H1 (cell line): ENCODE measurements around the gene MRPL4.
A peak's percentile ranks its signal among the peaks of the same experiment; 100 is the strongest.

ENCODE experiments used
- EZH2 ChIP-seq: fragments of 200-600 bp; sonication (generic); IDR thresholded peaks from 2 replicates; pipeline ENCODE4 v1.7.1; 2012; ENCODE audit warnings: low read depth, mild to moderate bottlenecking, moderate library complexity, low read length, inconsistent platforms; ENCODE audit not compliant: severe bottlenecking
- POLR2A ChIP-seq, 2 experiments: IDR thresholded peaks; 1 replicate in 1 of 2; 2 replicates in 1 of 2; pipeline ENCODE4 v1.6.1; 2011; ENCODE audit warnings: low read depth in 2 of 2, low read length in 2 of 2, mild to moderate bottlenecking in 2 of 2; ENCODE audit errors: control extremely low read depth in 1 of 2
- RFX5 ChIP-seq: IDR thresholded peaks from 2 replicates; pipeline ENCODE4 v1.6.1; 2011; ENCODE audit warnings: low read depth, low read length, improper control_type of control experiment, borderline replicate concordance
- YY1 ChIP-seq: IDR thresholded peaks from 2 replicates; pipeline ENCODE4 v1.6.1; 2011; ENCODE audit warnings: low read depth, mild to moderate bottlenecking, low read length
- TF ChIP-seq, protein P1 (sequence below), 3 experiments: IDR thresholded peaks; 1 replicate in 2 of 3; 2 replicates in 1 of 3; pipeline versions ENCODE4 v1.5.1 to v1.6.1; 2011; ENCODE audit warnings: low read length in 3 of 3, mild to moderate bottlenecking in 3 of 3, inconsistent platforms in 2 of 3, low read depth in 1 of 3, moderate library complexity in 1 of 3; ENCODE audit not compliant: insufficient read depth in 1 of 3; ENCODE audit errors: control extremely low read depth in 1 of 3

- TF ChIP-seq RFX5: no peak
- TF ChIP-seq POLR2A (IDR thresholded peaks at IDR 0.05; ENCODE audit: control extremely low read depth in 1 of 2, low read depth in 2 of 2, low read length in 2 of 2): no peak
- TF ChIP-seq, protein P1, sequence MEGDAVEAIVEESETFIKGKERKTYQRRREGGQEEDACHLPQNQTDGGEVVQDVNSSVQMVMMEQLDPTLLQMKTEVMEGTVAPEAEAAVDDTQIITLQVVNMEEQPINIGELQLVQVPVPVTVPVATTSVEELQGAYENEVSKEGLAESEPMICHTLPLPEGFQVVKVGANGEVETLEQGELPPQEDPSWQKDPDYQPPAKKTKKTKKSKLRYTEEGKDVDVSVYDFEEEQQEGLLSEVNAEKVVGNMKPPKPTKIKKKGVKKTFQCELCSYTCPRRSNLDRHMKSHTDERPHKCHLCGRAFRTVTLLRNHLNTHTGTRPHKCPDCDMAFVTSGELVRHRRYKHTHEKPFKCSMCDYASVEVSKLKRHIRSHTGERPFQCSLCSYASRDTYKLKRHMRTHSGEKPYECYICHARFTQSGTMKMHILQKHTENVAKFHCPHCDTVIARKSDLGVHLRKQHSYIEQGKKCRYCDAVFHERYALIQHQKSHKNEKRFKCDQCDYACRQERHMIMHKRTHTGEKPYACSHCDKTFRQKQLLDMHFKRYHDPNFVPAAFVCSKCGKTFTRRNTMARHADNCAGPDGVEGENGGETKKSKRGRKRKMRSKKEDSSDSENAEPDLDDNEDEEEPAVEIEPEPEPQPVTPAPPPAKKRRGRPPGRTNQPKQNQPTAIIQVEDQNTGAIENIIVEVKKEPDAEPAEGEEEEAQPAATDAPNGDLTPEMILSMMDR (IDR thresholded peaks at IDR 0.05; ENCODE audit: control extremely low read depth in 1 of 3, insufficient read depth in 1 of 3, low read depth in 1 of 3, low read length in 3 of 3): no peak
- TF ChIP-seq YY1: no peak
- TF ChIP-seq EZH2: peak; percentile 65
Measured at GRCh38 chr19:10290357-10290875, 38.4 kb downstream of the MRPL4 start.
